LNCaP clone FGC (cell line): ENCODE measurements around the gene DPM3.

ENCODE experiments used
- DNase-seq: peaks from one replicate; pipeline ENCODE4 v3.0.0-alpha.2; 2011; ENCODE audit warnings: low read depth
- H3K4me3 ChIP-seq: 2 replicates; pipeline ENCODE4 v1.5.1; 2011; ENCODE audit warnings: mild to moderate bottlenecking, low read depth, low read length, control low read depth
- TF ChIP-seq, protein P1 (sequence below): IDR thresholded peaks from 2 replicates; pipeline ENCODE4 v1.5.1; 2012; ENCODE audit warnings: mild to moderate bottlenecking; ENCODE audit not compliant: control insufficient read depth, insufficient read depth; ENCODE audit errors: extremely low read depth

Gene DPM3

DNA sequence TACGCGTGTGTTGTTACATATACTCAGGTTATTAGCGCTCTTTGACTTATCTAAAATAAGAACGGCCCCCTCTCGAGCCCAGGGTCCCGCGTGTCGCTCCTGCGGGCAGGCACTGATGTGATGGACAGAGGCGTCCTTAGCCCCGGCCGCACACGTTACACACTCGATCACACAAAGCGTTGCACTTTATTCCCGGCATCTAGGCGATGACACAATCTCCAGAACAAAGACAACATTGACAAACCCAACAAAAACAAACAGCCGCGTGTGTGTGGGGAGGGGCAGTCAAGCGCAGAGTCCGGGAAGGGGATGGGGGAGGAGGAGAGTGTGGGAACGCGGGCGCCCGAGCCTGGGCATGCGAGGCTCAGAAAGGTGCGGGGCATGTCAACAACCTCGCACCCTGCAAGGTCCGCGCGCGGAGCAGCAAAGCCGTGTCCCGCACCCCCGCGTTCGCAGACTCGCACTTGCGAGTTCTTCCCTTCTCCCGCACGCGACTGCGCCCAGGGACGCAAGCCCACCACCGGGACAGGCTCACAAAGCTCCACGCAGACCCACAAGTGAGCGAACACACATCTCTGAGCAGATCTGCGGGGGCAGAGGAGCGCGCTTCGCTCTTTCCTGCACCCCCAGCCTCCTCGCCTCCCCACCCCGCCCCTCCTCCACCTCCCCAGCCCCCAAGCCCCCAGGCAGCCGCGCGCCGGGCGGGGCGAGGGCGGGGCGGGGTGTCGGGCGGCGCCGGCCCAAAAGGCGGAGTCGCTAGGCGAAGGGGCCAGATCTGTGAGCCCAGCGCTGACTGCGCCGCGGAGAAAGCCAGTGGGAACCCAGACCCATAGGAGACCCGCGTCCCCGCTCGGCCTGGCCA is 13.0 kb downstream of the DPM3 start, which contains the start of gene EFNA1:
TSS of gene EFNA1 (plus strand) at position 772 of the 862 bp plus-strand sequence. CDS start 102 bp downstream, outside the sequence.
- DNase-seq, result peak; percentile 88
- TF ChIP-seq, protein P1, sequence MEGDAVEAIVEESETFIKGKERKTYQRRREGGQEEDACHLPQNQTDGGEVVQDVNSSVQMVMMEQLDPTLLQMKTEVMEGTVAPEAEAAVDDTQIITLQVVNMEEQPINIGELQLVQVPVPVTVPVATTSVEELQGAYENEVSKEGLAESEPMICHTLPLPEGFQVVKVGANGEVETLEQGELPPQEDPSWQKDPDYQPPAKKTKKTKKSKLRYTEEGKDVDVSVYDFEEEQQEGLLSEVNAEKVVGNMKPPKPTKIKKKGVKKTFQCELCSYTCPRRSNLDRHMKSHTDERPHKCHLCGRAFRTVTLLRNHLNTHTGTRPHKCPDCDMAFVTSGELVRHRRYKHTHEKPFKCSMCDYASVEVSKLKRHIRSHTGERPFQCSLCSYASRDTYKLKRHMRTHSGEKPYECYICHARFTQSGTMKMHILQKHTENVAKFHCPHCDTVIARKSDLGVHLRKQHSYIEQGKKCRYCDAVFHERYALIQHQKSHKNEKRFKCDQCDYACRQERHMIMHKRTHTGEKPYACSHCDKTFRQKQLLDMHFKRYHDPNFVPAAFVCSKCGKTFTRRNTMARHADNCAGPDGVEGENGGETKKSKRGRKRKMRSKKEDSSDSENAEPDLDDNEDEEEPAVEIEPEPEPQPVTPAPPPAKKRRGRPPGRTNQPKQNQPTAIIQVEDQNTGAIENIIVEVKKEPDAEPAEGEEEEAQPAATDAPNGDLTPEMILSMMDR, result no peak
- H3K4me3 ChIP-seq, result peak within 1 kb of the TSS; percentile 88

DNA sequence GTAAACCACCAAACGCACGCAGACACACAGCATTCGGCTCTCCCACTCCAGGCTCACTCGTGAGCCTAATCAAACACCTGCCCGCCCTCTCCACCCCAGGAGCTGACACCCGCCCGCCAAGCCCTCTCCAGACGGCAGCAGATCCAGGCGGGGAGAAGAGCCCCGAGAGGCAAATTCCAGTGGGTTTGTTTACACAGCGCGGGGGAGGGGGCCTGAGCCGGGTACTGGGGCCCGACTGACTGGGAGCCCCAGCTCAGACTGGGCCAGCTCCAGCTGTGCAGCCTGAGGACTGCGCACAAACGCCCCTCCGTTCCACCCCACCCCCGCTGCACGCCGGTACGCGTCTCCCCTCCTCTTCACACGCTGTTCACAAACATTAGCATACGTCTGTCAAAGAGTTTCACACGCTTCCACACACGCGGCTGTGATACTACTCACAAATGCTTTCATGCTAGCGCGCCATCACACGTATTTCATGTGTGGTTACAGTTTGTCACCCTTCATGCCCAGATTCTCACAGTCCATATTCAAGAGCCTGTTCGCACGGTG is 13.7 kb downstream of the DPM3 start:
- no peak for DNase-seq
- peak overlapping the region; percentile 88 for H3K4me3 ChIP-seq
- TF ChIP-seq, protein P1, result peak; percentile 9; the same call in 1 of the 2 replicates

- TF ChIP-seq, protein P1, result no peak
- peak; percentile 72 for DNase-seq
- peak overlapping the region; percentile 88 for H3K4me3 ChIP-seq
Observed at GRCh38 chr1:155125946-155126555, 14.3 kb downstream of the DPM3 start.

GRCh38 chr1:155125511-155125945 is 14.8 kb downstream of the DPM3 start:
- H3K4me3 ChIP-seq, result no peak overlapping the region
- no peak for DNase-seq

DNA sequence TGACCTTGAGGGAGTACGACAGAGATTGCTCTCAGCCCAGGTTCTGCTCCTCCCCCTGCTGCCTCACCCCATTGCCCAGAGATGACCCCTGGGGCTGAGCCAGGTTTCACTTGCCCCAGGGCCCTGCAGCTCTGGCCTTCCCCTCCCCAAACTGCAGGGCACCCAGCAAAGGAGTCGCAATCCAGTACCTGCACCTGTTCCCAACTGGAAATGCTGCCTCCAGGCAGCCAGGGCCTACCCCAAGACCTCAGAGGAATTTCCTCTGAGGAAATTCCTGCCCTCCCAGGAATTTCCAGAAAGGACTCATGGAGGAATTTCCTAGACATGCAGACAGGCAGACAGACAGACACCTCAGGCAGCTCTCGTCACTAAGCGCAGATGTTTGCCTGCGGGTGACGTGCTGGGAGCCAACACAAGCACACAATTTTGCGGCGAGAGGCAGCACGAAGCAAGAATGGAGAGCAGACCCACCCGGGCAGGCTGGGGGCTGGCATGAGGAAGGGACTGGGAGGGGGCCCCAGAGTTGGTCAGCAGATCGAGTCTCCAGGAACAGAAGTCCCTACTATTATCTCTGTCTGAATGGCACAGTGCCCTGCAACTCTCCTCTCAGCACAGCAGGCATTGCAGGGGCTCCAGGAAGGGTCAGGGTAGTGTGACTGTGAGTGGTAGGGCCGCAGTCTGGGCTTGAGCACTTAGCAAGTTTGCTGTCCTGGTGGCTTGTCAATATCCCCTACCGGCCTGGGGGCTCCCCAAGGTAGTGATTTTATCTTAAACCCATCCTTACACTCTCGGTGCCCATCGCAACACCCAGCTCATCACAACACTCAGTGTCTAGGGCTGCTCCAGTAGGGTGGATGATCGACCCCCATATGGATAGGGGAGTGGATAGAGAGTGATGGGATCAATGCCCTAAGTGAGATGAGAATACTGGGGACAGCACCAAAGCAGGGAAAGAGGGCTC is 15.5 kb downstream of the DPM3 start:
- DNase-seq, result no peak
- no peak overlapping the region for H3K4me3 ChIP-seq
- TF ChIP-seq, protein P1, result no peak

More at GRCh38 chr1:155125511-155125945, 14.8 kb downstream of the DPM3 start:
- TF ChIP-seq, protein P1, result no peak

GRCh38 chr1:155123801-155124200 is 16.5 kb downstream of the DPM3 start:
- H3K4me3 ChIP-seq, result no peak overlapping the region
- TF ChIP-seq, protein P1, result no peak
- no peak for DNase-seq
